Endodermal cell (in vitro differentiated cells): ENCODE measurements around the gene EPHA8. TPM values are rescaled to one million over a fixed set of nuclear protein-coding genes. Genes with fewer than 3 reads are reported as not detected.

Experiments
- DNase-seq: peaks from one replicate; pipeline ENCODE4 v3.0.0-alpha.2; 2017
- H3K27ac ChIP-seq: 2 replicates; pipeline ENCODE4 v1.5.1; 2013; ENCODE audit warnings: mild to moderate bottlenecking, low read depth, low read length, moderate library complexity
- H3K27me3 ChIP-seq: 2 replicates; pipeline ENCODE4 v1.6.1; 2013; ENCODE audit warnings: mild to moderate bottlenecking, low read length, moderate library complexity; ENCODE audit not compliant: insufficient read depth, control insufficient read depth, poor library complexity, severe bottlenecking
- H3K36me3 ChIP-seq: 2 replicates; pipeline ENCODE4 v1.7.0; 2013; ENCODE audit warnings: mild to moderate bottlenecking, low read length, moderate library complexity; ENCODE audit not compliant: control insufficient read depth, insufficient read depth
- H3K4me1 ChIP-seq: one replicate; pipeline ENCODE4 v1.7.0; 2013; ENCODE audit warnings: low read length; ENCODE audit not compliant: control insufficient read depth, insufficient read depth
- H3K4me3 ChIP-seq: 2 replicates; pipeline ENCODE4 v1.5.1; 2013; ENCODE audit warnings: mild to moderate bottlenecking, low read length, moderate library complexity
- H3K9ac ChIP-seq: 2 replicates; pipeline ENCODE4 v1.6.1; 2013; ENCODE audit warnings: mild to moderate bottlenecking, low read length, moderate library complexity; ENCODE audit not compliant: poor library complexity, severe bottlenecking; ENCODE audit errors: extremely low read depth
- H3K9me3 ChIP-seq: 2 replicates; pipeline ENCODE4 v1.6.1; 2013; ENCODE audit warnings: mild to moderate bottlenecking, low read length, moderate library complexity; ENCODE audit not compliant: control insufficient read depth
- H3K27ac Mint-ChIP-seq: 2 replicates; pipeline ENCODE4 v1.8.0; 2020; ENCODE audit warnings: mixed read lengths
- H3K27me3 Mint-ChIP-seq: 2 replicates; pipeline ENCODE4 v1.8.0; 2021; ENCODE audit warnings: mild to moderate bottlenecking, mixed read lengths; ENCODE audit not compliant: insufficient read depth
- H3K36me3 Mint-ChIP-seq: 2 replicates; pipeline ENCODE4 v1.8.0; 2020; ENCODE audit warnings: low read depth, mixed read lengths
- H3K4me1 Mint-ChIP-seq: 2 replicates; pipeline ENCODE4 v1.8.0; 2020; ENCODE audit warnings: mixed read lengths
- H3K4me3 Mint-ChIP-seq: 2 replicates; pipeline ENCODE4 v1.8.0; 2020; ENCODE audit warnings: mild to moderate bottlenecking, moderate library complexity, mixed read lengths
- H3K9me3 Mint-ChIP-seq: 2 replicates; pipeline ENCODE4 v1.8.0; 2020; ENCODE audit warnings: mild to moderate bottlenecking, mixed read lengths
- CTCF ChIP-seq: fragments of 200-600 bp; sonication (generic); conservative IDR thresholded peaks from 2 replicates; pipeline ENCODE4 v1.5.0; 2021; ENCODE audit warnings: antibody characterized with exemption, mild to moderate bottlenecking
- WGBS, 2 experiments: methylation state at CpG; one replicate each; pipeline versions ENCODE4 v1.1.5 to v1.1.7; 2013; ENCODE audit warnings: missing lambda C conversion rate in 2 of 2, mixed read lengths in 1 of 2; ENCODE audit not compliant: insufficient coverage in 1 of 2, insufficient read length in 1 of 2; 5-methylcytosine and 5-hydroxymethylcytosine counted together
- total RNA-seq, 2 donors: library from RNA; stranded (reverse); fragmentation: NEBNext Ultra II Directional in 1 of 2; extraction: Animal tissue kit (Norgen Biotek cat#: 25700) in 1 of 2; gene quantifications; 2 replicates in 1 of 2; 3 replicates in 1 of 2; pipeline ENCODE4 v1.2.1, GENCODE V29; 2021

EPHA8 gene
- total RNA-seq, 2 donors from 2014 or later = 1.5 TPM

GRCh38 chr1:22576150-22576544 lies 12.9 kb downstream of the EPHA8 start:
- H3K9ac ChIP-seq = no peak overlapping the region
- no peaks in the 10 kb centered on the region for H3K36me3 Mint-ChIP-seq
- no peaks in the 10 kb centered on the region for H3K27me3 ChIP-seq
- H3K4me3 ChIP-seq = no peak overlapping the region
- H3K4me1 Mint-ChIP-seq = no peaks in the 10 kb centered on the region
- no peak overlapping the region for H3K27ac Mint-ChIP-seq
- no peak overlapping the region for H3K4me3 Mint-ChIP-seq
- peaks cover 18% of the 10 kb centered on the region for H3K9me3 Mint-ChIP-seq
- H3K4me1 ChIP-seq = no peaks in the 10 kb centered on the region
- H3K36me3 ChIP-seq = no peaks in the 10 kb centered on the region
- 90 to 92% methylated on average over 23 of the region's 23 CpGs for WGBS, 2 experiments
- H3K27me3 Mint-ChIP-seq = no peaks in the 10 kb centered on the region
- no peak for TF ChIP-seq CTCF
- peaks cover 9% of the 10 kb centered on the region for H3K9me3 ChIP-seq
- DNase-seq = no peak
- H3K27ac ChIP-seq = no peak overlapping the region

GRCh38 chr1:22576617-22577016 lies 13.3 kb downstream of the EPHA8 start:
- H3K36me3 ChIP-seq = no peaks in the 10 kb centered on the region
- TF ChIP-seq CTCF = no peak
- Mint-ChIP-seq H3K4me1 (no peaks in the 10 kb centered on the region), H3K9me3 (peaks cover 18% of the 10 kb centered on the region), H3K36me3 (no peaks in the 10 kb centered on the region), H3K27ac (no peak overlapping the region), H3K4me3 (no peak overlapping the region), H3K27me3 (no peaks in the 10 kb centered on the region)
- H3K4me3 ChIP-seq = no peak overlapping the region
- H3K27me3 ChIP-seq = no peaks in the 10 kb centered on the region
- WGBS, 2 experiments = 94 to 97% methylated on average over 14 to 24 of the region's 24 CpGs
- H3K27ac ChIP-seq = no peak overlapping the region
- H3K9me3 ChIP-seq = peaks cover 9% of the 10 kb centered on the region
- H3K4me1 ChIP-seq = no peaks in the 10 kb centered on the region
- no peak for DNase-seq
- H3K9ac ChIP-seq = no peak overlapping the region

- no peak overlapping the region for H3K27ac Mint-ChIP-seq
- Histone ChIP-seq H3K36me3 (no peaks in the 10 kb centered on the region), H3K27me3 (no peaks in the 10 kb centered on the region), H3K27ac (no peak overlapping the region), H3K9me3 (peaks cover 9% of the 10 kb centered on the region), H3K4me3 (no peak overlapping the region), H3K9ac (no peak overlapping the region), H3K4me1 (no peaks in the 10 kb centered on the region)
- H3K27me3 Mint-ChIP-seq = no peaks in the 10 kb centered on the region
- H3K4me3 Mint-ChIP-seq = no peak overlapping the region
- H3K9me3 Mint-ChIP-seq = peaks cover 18% of the 10 kb centered on the region
- no peak for TF ChIP-seq CTCF
- H3K36me3 Mint-ChIP-seq = no peaks in the 10 kb centered on the region
- H3K4me1 Mint-ChIP-seq = peaks cover 4% of the 10 kb centered on the region
- WGBS, 2 experiments = 77 to 88% methylated on average over 10 to 12 of the region's 12 CpGs
- no peak for DNase-seq
Measured at GRCh38 chr1:22578732-22579361, 15.6 kb downstream of the EPHA8 start.
